Measurements from ENCODE around the gene DPF3. TPM values are rescaled to one million over a fixed set of nuclear protein-coding genes. Genes with fewer than 3 reads are reported as not detected.

Gene DPF3
- total RNA-seq, 1 experiment from 2014 or later = not detected

- TF ChIP-seq POLR2AphosphoS5 (IDR thresholded peaks at IDR 0.05; ENCODE audit: low read depth, low read length) = no peak
- TF ChIP-seq TCF7L2 (IDR thresholded peaks at IDR 0.05; ENCODE audit: low read depth, low read length) = no peak
- no peak for TF ChIP-seq SIN3A (IDR thresholded peaks at IDR 0.05; ENCODE audit: borderline replicate concordance, insufficient read depth, low read depth, low read length)
- TF ChIP-seq CTCF (IDR thresholded peaks at IDR 0.05) = no peak
- TF ChIP-seq, protein P1, sequence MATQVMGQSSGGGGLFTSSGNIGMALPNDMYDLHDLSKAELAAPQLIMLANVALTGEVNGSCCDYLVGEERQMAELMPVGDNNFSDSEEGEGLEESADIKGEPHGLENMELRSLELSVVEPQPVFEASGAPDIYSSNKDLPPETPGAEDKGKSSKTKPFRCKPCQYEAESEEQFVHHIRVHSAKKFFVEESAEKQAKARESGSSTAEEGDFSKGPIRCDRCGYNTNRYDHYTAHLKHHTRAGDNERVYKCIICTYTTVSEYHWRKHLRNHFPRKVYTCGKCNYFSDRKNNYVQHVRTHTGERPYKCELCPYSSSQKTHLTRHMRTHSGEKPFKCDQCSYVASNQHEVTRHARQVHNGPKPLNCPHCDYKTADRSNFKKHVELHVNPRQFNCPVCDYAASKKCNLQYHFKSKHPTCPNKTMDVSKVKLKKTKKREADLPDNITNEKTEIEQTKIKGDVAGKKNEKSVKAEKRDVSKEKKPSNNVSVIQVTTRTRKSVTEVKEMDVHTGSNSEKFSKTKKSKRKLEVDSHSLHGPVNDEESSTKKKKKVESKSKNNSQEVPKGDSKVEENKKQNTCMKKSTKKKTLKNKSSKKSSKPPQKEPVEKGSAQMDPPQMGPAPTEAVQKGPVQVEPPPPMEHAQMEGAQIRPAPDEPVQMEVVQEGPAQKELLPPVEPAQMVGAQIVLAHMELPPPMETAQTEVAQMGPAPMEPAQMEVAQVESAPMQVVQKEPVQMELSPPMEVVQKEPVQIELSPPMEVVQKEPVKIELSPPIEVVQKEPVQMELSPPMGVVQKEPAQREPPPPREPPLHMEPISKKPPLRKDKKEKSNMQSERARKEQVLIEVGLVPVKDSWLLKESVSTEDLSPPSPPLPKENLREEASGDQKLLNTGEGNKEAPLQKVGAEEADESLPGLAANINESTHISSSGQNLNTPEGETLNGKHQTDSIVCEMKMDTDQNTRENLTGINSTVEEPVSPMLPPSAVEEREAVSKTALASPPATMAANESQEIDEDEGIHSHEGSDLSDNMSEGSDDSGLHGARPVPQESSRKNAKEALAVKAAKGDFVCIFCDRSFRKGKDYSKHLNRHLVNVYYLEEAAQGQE (IDR thresholded peaks at IDR 0.05; ENCODE audit: insufficient read depth in 1 of 2, low read depth in 2 of 2, low read length in 1 of 2) = no peak
- H3K9me3 ChIP-seq (ENCODE audit: control insufficient read depth, insufficient read depth, low read depth, low read length) = no peaks in the 10 kb centered on the region
- no peak overlapping the region for H3K4me3 ChIP-seq (ENCODE audit: low read depth in 2 of 2, low read length in 2 of 2)
- H3K27me3 ChIP-seq (ENCODE audit: control insufficient read depth, insufficient read depth, low read length) = peaks cover 16% of the 10 kb centered on the region
- DNase-seq (ENCODE audit: low read depth, low spot score) (no peak), ATAC-seq (no peak)
- ChIA-PET CTCF (no interaction called here), POLR2A (interaction anchor here (0.7 kb wide), 1 partner anchor 221 kb away, joined by 3 read pairs; no protein-coding TSS in a partner anchor)
- no peaks in the 10 kb centered on the region for H3K36me3 ChIP-seq (ENCODE audit: control insufficient read depth, insufficient read depth, low read length)
- intact Hi-C loops (cut with micrococcal nuclease; ENCODE audit: unreplicated experiment) (no loop called here), in situ Hi-C loops (cut with HindIII; ENCODE audit: low pct_unique_long_range_greater_than_20kb, low sequenced_read_pairs) (no loop called here)
- H3K27ac ChIP-seq (ENCODE audit: low read length) = no peak overlapping the region
- no peaks in the 10 kb centered on the region for H3K4me1 ChIP-seq (ENCODE audit: control insufficient read depth, insufficient read depth, low read length)
- no TSS peak for BruUV-seq (replicated peaks)
Measured at GRCh38 chr14:72887514-72887913, 6.4 kb downstream of the DPF3 start.

GRCh38 chr14:72884386-72884785, 9.5 kb downstream of the DPF3 start:
- CTCF ChIA-PET = no interaction called here
- H3K36me3 ChIP-seq (ENCODE audit: control insufficient read depth, insufficient read depth, low read length) = no peaks in the 10 kb centered on the region
- ATAC-seq = no peak
- H3K9me3 ChIP-seq (ENCODE audit: control insufficient read depth, insufficient read depth, low read depth, low read length) = no peaks in the 10 kb centered on the region
- POLR2A ChIA-PET = no interaction called here
- H3K27ac ChIP-seq (ENCODE audit: low read length) = no peak overlapping the region
- intact Hi-C loops (cut with micrococcal nuclease; ENCODE audit: unreplicated experiment) (no loop called here), in situ Hi-C loops (cut with HindIII; ENCODE audit: low pct_unique_long_range_greater_than_20kb, low sequenced_read_pairs) (no loop called here)
- peaks cover 4% of the 10 kb centered on the region; the same call in 1 of the 2 replicates for H3K27me3 ChIP-seq (ENCODE audit: control insufficient read depth, insufficient read depth, low read length)
- H3K4me1 ChIP-seq (ENCODE audit: control insufficient read depth, insufficient read depth, low read length) = no peaks in the 10 kb centered on the region
- H3K4me3 ChIP-seq (ENCODE audit: low read depth in 2 of 2, low read length in 2 of 2) = no peak overlapping the region
- TF ChIP-seq POLR2AphosphoS5 (IDR thresholded peaks at IDR 0.05; ENCODE audit: low read depth, low read length) (no peak), TCF7L2 (IDR thresholded peaks at IDR 0.05; ENCODE audit: low read depth, low read length) (no peak), CTCF (IDR thresholded peaks at IDR 0.05) (no peak), SIN3A (IDR thresholded peaks at IDR 0.05; ENCODE audit: borderline replicate concordance, insufficient read depth, low read depth, low read length) (no peak)
- TF ChIP-seq, protein P1 (IDR thresholded peaks at IDR 0.05; ENCODE audit: insufficient read depth in 1 of 2, low read depth in 2 of 2, low read length in 1 of 2) = no peak
- DNase-seq (ENCODE audit: low read depth, low spot score) = no peak
- no TSS peak for BruUV-seq (replicated peaks)
